Neural progenitor cell (in vitro differentiated cells): Measurements from ENCODE around the gene MS4A7. TPM values are rescaled to one million over a fixed set of nuclear protein-coding genes. Genes with fewer than 3 reads are reported as not detected.
A peak's percentile ranks its signal among the peaks of the same experiment; 100 is the strongest.

ENCODE experiments used
- DNase-seq: peaks from one replicate; pipeline ENCODE4 v3.0.0-alpha.2; 2016; ENCODE audit warnings: low spot score
- H2AFZ ChIP-seq: fragments of 200-600 bp; sonication (generic); replicated peaks from 2 replicates; pipeline ENCODE4 v1.6.1; 2016; ENCODE audit warnings: antibody characterized with exemption
- H3F3A ChIP-seq: fragments of 200-600 bp; sonication (generic); 2 replicates; pipeline ENCODE4 v1.6.1; 2016; ENCODE audit warnings: antibody characterized with exemption, low read depth
- H3K27ac ChIP-seq: fragments of 200-600 bp; sonication (generic); 2 replicates; pipeline ENCODE4 v1.5.1; 2016; ENCODE audit warnings: mild to moderate bottlenecking
- H3K27me3 ChIP-seq: fragments of 200-600 bp; sonication (generic); 2 replicates; pipeline ENCODE4 v1.6.1; 2016; ENCODE audit warnings: mild to moderate bottlenecking, moderate library complexity
- H3K36me3 ChIP-seq: fragments of 200-600 bp; sonication (generic); 2 replicates; pipeline ENCODE4 v1.5.1; 2016
- H3K4me1 ChIP-seq: fragments of 200-600 bp; sonication (generic); 2 replicates; pipeline ENCODE4 v1.6.1; 2016; ENCODE audit warnings: mixed run types
- H3K4me2 ChIP-seq: fragments of 200-600 bp; sonication (generic); 2 replicates; pipeline ENCODE4 v1.6.1; 2016
- H3K4me3 ChIP-seq: fragments of 200-600 bp; sonication (generic); 2 replicates; pipeline ENCODE4 v1.5.1; 2016
- H3K79me2 ChIP-seq: fragments of 200-600 bp; sonication (generic); 2 replicates; pipeline ENCODE4 v1.6.1; 2016; ENCODE audit warnings: low read depth
- H3K9ac ChIP-seq: fragments of 200-600 bp; sonication (generic); 2 replicates; pipeline ENCODE4 v1.6.1; 2016
- H3K9me3 ChIP-seq: fragments of 200-600 bp; sonication (generic); 2 replicates; pipeline ENCODE4 v1.5.1; 2016; ENCODE audit warnings: low read depth
- H4K20me1 ChIP-seq: fragments of 200-600 bp; sonication (generic); 2 replicates; pipeline ENCODE4 v1.6.1; 2016; ENCODE audit warnings: low read depth
- H3K27ac Mint-ChIP-seq: 3 replicates; pipeline ENCODE4 v1.8.0; 2021; ENCODE audit warnings: mixed read lengths
- H3K27me3 Mint-ChIP-seq: 2 replicates; pipeline ENCODE4 v1.8.0; 2022; ENCODE audit warnings: low read depth, mild to moderate bottlenecking, inconsistent platforms, moderate library complexity, mixed read lengths; ENCODE audit not compliant: insufficient read depth
- H3K36me3 Mint-ChIP-seq: 3 replicates; pipeline ENCODE4 v1.8.0; 2021; ENCODE audit warnings: mixed read lengths
- H3K4me1 Mint-ChIP-seq: 3 replicates; pipeline ENCODE4 v1.8.0; 2021; ENCODE audit warnings: mixed read lengths
- H3K4me3 Mint-ChIP-seq: 3 replicates; pipeline ENCODE4 v1.8.0; 2021; ENCODE audit warnings: mild to moderate bottlenecking, moderate library complexity, mixed read lengths
- H3K9me3 Mint-ChIP-seq: 3 replicates; pipeline ENCODE4 v1.8.0; 2020; ENCODE audit warnings: mixed read lengths
- CTCF ChIP-seq: fragments of 200-600 bp; sonication (generic); IDR thresholded peaks from 2 replicates; pipeline ENCODE4 v1.5.1; 2017; ENCODE audit warnings: antibody characterized with exemption, mild to moderate bottlenecking
- EZH2 ChIP-seq: fragments of 200-600 bp; sonication (generic); IDR thresholded peaks from 2 replicates; pipeline ENCODE4 v1.6.1; 2017; ENCODE audit warnings: antibody characterized with exemption, mild to moderate bottlenecking, moderate library complexity
- EZH2phosphoT487 ChIP-seq: fragments of 200-600 bp; sonication (generic); IDR thresholded peaks from 2 replicates; pipeline ENCODE4 v1.6.1; 2017; ENCODE audit warnings: antibody characterized with exemption
- total RNA-seq: library from RNA; depleted of rRNA; stranded (reverse); fragments of >200 nt; gene quantifications from 2 replicates; pipeline ENCODE4 v1.2.3, GENCODE V29; 2015; ENCODE audit warnings: low replicate concordance

Gene MS4A7
- total RNA-seq, 1 donor from 2014 or later: not detected

GRCh38 chr11:60347084-60347797 lies 31.1 kb upstream of the MS4A7 start:
- H3K79me2 ChIP-seq: no peaks in the 10 kb centered on the region
- DNase-seq: no peak
- Mint-ChIP-seq H3K4me1 (no peaks in the 10 kb centered on the region), H3K4me3 (no peak overlapping the region), H3K27me3 (peaks cover under 1% of the 10 kb centered on the region), H3K9me3 (no peaks in the 10 kb centered on the region), H3K36me3 (no peaks in the 10 kb centered on the region), H3K27ac (no peak overlapping the region)
- H3K9me3 ChIP-seq: no peaks in the 10 kb centered on the region
- H3F3A ChIP-seq: no peaks in the 10 kb centered on the region
- no peak overlapping the region for H3K9ac ChIP-seq
- H3K4me2 ChIP-seq: no peak overlapping the region
- no peak for TF ChIP-seq EZH2phosphoT487
- TF ChIP-seq EZH2: no peak
- TF ChIP-seq CTCF: no peak
- no peaks in the 10 kb centered on the region for H3K27me3 ChIP-seq
- no peaks in the 10 kb centered on the region for H4K20me1 ChIP-seq
- H3K4me3 ChIP-seq: no peak overlapping the region
- no peak overlapping the region for H2AFZ ChIP-seq
- no peaks in the 10 kb centered on the region for H3K36me3 ChIP-seq
- H3K27ac ChIP-seq: no peak overlapping the region
- no peaks in the 10 kb centered on the region for H3K4me1 ChIP-seq

- Histone ChIP-seq H3K27me3 (no peaks in the 10 kb centered on the region), H2AFZ (no peak overlapping the region), H3K4me1 (no peaks in the 10 kb centered on the region), H3K79me2 (no peaks in the 10 kb centered on the region), H3K9ac (no peak overlapping the region), H4K20me1 (no peaks in the 10 kb centered on the region), H3K9me3 (no peaks in the 10 kb centered on the region), H3K27ac (no peak overlapping the region), H3F3A (no peaks in the 10 kb centered on the region), H3K36me3 (no peaks in the 10 kb centered on the region), H3K4me3 (no peak overlapping the region), H3K4me2 (no peak overlapping the region)
- Mint-ChIP-seq H3K4me3 (no peak overlapping the region), H3K9me3 (no peaks in the 10 kb centered on the region), H3K27me3 (no peaks in the 10 kb centered on the region), H3K27ac (no peak overlapping the region), H3K36me3 (no peaks in the 10 kb centered on the region), H3K4me1 (no peaks in the 10 kb centered on the region)
- DNase-seq: no peak
- TF ChIP-seq EZH2phosphoT487 (no peak), EZH2 (no peak), CTCF (peak; percentile 35)
These were observed 30.2 kb upstream of the MS4A7 start for GRCh38 chr11:60348116-60348515.

GRCh38 chr11:60349990-60350389 lies 28.3 kb upstream of the MS4A7 start:
- no peak overlapping the region for H3K27ac Mint-ChIP-seq
- Histone ChIP-seq H3K27ac (no peak overlapping the region), H3K27me3 (no peaks in the 10 kb centered on the region), H3K4me1 (no peaks in the 10 kb centered on the region), H2AFZ (no peak overlapping the region), H3K9ac (no peak overlapping the region), H4K20me1 (no peaks in the 10 kb centered on the region), H3K4me3 (no peak overlapping the region), H3F3A (no peaks in the 10 kb centered on the region), H3K79me2 (no peaks in the 10 kb centered on the region), H3K4me2 (no peak overlapping the region), H3K36me3 (no peaks in the 10 kb centered on the region), H3K9me3 (no peaks in the 10 kb centered on the region)
- no peak overlapping the region for H3K4me3 Mint-ChIP-seq
- DNase-seq: no peak
- no peaks in the 10 kb centered on the region for H3K36me3 Mint-ChIP-seq
- TF ChIP-seq CTCF (no peak), EZH2 (no peak), EZH2phosphoT487 (no peak)
- no peaks in the 10 kb centered on the region for H3K27me3 Mint-ChIP-seq
- H3K4me1 Mint-ChIP-seq: no peaks in the 10 kb centered on the region
- H3K9me3 Mint-ChIP-seq: peaks cover 2% of the 10 kb centered on the region
